CD4-positive, alpha-beta memory T cell (primary cell): ENCODE results near the gene PLPPR1. TPM values are rescaled to one million over a fixed set of nuclear protein-coding genes. Genes with fewer than 3 reads are reported as not detected.

ENCODE experiments used
- CTCF ChIA-PET: fragments of 350-600 bp; sonication (Branson Sonifier 250); formaldehyde crosslinking; loops from one replicate; lab custom pipeline; 2021; ENCODE audit warnings: inconsistent platforms; ENCODE audit not compliant: partially characterized antibody; lab: Charles Lee
- POLR2A ChIA-PET: fragments of 350-600 bp; sonication (Branson Sonifier 250); formaldehyde crosslinking; loops from one replicate; lab custom pipeline; 2021; ENCODE audit not compliant: partially characterized antibody; lab: Charles Lee
- DNase-seq, 5 donors: peaks; one replicate each; pipeline versions ENCODE4 v3.0.0 to v3.0.0-alpha.2; 2020 to 2022; ENCODE audit warnings: mixed read lengths in 1 of 5
- H3K27ac ChIP-seq: one replicate; pipeline ENCODE4 v1.7.0; 2013; ENCODE audit warnings: low read depth, low read length
- H3K27me3 ChIP-seq: 2 replicates; pipeline ENCODE4 v1.7.0; 2013; ENCODE audit warnings: mild to moderate bottlenecking, low read length, moderate library complexity; ENCODE audit not compliant: insufficient read depth
- H3K36me3 ChIP-seq: 2 replicates; pipeline ENCODE4 v1.7.0; 2013; ENCODE audit warnings: mild to moderate bottlenecking, low read length, moderate library complexity; ENCODE audit not compliant: insufficient read depth
- H3K4me1 ChIP-seq: 2 replicates; pipeline ENCODE4 v1.7.0; 2013; ENCODE audit warnings: mild to moderate bottlenecking, low read length, moderate library complexity; ENCODE audit not compliant: insufficient read depth
- H3K4me3 ChIP-seq, 2 donors: one replicate each; pipeline ENCODE4 v1.7.0; 2013; ENCODE audit warnings: low read length in 2 of 2, mild to moderate bottlenecking in 1 of 2
- H3K9me3 ChIP-seq, 2 donors: one replicate each; pipeline ENCODE4 v1.7.0; 2013; ENCODE audit warnings: low read length in 2 of 2, control low read depth in 1 of 2; ENCODE audit not compliant: control insufficient read depth in 1 of 2
- H3K27ac Mint-ChIP-seq, 7 donors: one replicate each; pipeline ENCODE4 v1.8.0; 2020 to 2021; ENCODE audit warnings: mixed read lengths in 7 of 7, mild to moderate bottlenecking in 6 of 7, inconsistent platforms in 3 of 7, moderate library complexity in 3 of 7
- H3K27me3 Mint-ChIP-seq, 2 donors: one replicate each; pipeline ENCODE4 v1.8.0; 2020 to 2021; ENCODE audit warnings: mixed read lengths in 2 of 2
- H3K36me3 Mint-ChIP-seq, 2 donors: one replicate each; pipeline ENCODE4 v1.8.0; 2020 to 2021; ENCODE audit warnings: mixed read lengths in 2 of 2, inconsistent platforms in 1 of 2, mild to moderate bottlenecking in 1 of 2
- H3K4me1 Mint-ChIP-seq, 4 donors: one replicate each; pipeline ENCODE4 v1.8.0; 2020 to 2021; ENCODE audit warnings: mixed read lengths in 4 of 4, mild to moderate bottlenecking in 1 of 4
- H3K4me3 Mint-ChIP-seq, 8 donors: one replicate each; pipeline ENCODE4 v1.8.0; 2020 to 2021; ENCODE audit warnings: mixed read lengths in 8 of 8, mild to moderate bottlenecking in 7 of 8, moderate library complexity in 6 of 8, inconsistent platforms in 3 of 8
- H3K9me3 Mint-ChIP-seq, 8 donors: one replicate each; pipeline ENCODE4 v1.8.0; 2020 to 2021; ENCODE audit warnings: mixed read lengths in 8 of 8, mild to moderate bottlenecking in 5 of 8, inconsistent platforms in 3 of 8, moderate library complexity in 1 of 8
- intact Hi-C: fragments of 100-400 bp; cut with micrococcal nuclease; formaldehyde crosslinking; loops from one replicate; pipeline ENCODE4 v1.15.1; 2023
- polyA plus RNA-seq, 2 donors: library from polyadenylated mRNA; unstranded; fragments of 300-500 nt; fragmentation: Illumina TruSeq; gene quantifications; one replicate each; pipeline ENCODE4 v1.2.3, GENCODE V29; 2021
- total RNA-seq, 2 experiments: library from RNA; stranded (reverse); gene quantifications; one replicate each; pipeline ENCODE4 v1.2.3, GENCODE V29; 2021

PLPPR1 gene
- total and polyA plus RNA-seq, 4 experiments from 2014 or later = not detected

DNA sequence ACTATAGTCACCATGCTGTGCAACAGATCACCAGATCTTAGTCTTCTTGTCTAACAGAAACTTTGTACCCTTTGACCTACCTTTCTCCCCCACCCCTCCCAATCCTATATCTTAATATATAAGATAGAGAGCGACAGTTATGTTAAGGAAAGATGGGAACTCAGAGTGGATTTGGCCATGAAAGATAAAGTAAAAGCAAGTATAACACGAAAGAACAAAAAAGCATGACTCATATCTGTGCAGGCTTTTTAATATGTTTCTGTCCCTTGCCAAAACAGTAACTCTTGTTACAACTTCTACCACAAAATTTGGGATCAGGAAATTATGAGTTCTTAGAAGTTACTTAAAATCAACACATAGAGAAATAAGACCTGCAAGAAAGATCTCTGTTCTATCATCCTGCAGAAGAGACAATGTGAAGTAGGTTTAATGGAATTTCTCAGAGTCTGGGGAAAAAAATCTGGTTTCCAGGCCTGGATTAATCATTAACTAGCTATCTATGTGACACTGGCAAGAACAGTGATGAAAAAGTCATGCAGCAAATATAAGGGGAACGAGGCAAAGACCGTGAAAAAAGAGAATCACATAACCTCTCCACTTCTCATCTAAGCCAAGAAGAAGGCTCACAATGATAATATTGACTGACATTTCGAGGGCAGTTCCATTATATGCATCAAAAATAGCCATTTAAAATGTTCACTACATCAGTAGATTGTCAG, 337.7 kb downstream of the PLPPR1 start:
- peaks cover 0 to 4% of the 10 kb centered on the region in 2 donors for H3K27me3 Mint-ChIP-seq
- CTCF ChIA-PET = no interaction called here

DNA sequence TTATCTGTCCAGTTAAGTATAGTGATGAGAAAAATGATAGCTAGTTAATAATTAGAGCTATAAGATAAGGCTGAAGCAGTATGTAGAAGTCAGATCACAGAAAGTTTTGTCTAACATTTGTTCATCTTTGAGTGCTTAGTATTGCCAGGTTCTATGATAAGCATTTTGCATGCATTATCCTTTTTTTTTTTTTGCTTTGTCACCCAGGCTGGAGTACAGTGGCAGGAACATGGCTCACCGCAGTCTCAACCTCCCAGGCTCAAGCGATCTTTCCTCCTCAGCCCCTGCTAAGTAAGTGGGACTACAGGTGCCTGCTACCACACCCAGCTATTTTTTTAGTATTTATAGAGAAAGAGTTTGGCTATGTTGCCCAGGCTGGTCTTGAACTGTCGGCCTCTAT, 338.8 kb downstream of the PLPPR1 start:
- peaks cover 0 to 2% (median 0%) of the 10 kb centered on the region in 8 donors for H3K9me3 Mint-ChIP-seq
- H3K4me1 Mint-ChIP-seq = no peaks in the 10 kb centered on the region
- H3K4me1 ChIP-seq = no peaks in the 10 kb centered on the region
- H3K27ac Mint-ChIP-seq = no peak overlapping the region
- POLR2A ChIA-PET = no interaction called here
- intact Hi-C loops = no loop called here
- H3K4me3 ChIP-seq = no peak overlapping the region
- no peaks in the 10 kb centered on the region for H3K9me3 ChIP-seq
- DNase-seq = no peak
- H3K27me3 ChIP-seq = no peaks in the 10 kb centered on the region
- H3K27ac ChIP-seq = no peak overlapping the region
- no peaks in the 10 kb centered on the region for H3K36me3 ChIP-seq
- CTCF ChIA-PET = no interaction called here
- H3K36me3 Mint-ChIP-seq = no peaks in the 10 kb centered on the region
- H3K27me3 Mint-ChIP-seq = peaks cover 3 to 5% of the 10 kb centered on the region in 2 donors
- H3K4me3 Mint-ChIP-seq = no peak overlapping the region

More for the DNA sequence above, 337.7 kb downstream of the PLPPR1 start:
- H3K27ac ChIP-seq = no peak overlapping the region
- peaks cover 0 to 2% (median 0%) of the 10 kb centered on the region in 8 donors for H3K9me3 Mint-ChIP-seq
- POLR2A ChIA-PET = no interaction called here
- DNase-seq = no peak
- H3K4me3 ChIP-seq = no peak overlapping the region
- H3K36me3 ChIP-seq = no peaks in the 10 kb centered on the region
- H3K4me1 ChIP-seq = no peaks in the 10 kb centered on the region
- H3K4me3 Mint-ChIP-seq = no peak overlapping the region
- no peaks in the 10 kb centered on the region for H3K9me3 ChIP-seq
- H3K27me3 ChIP-seq = no peaks in the 10 kb centered on the region
- no peaks in the 10 kb centered on the region for H3K4me1 Mint-ChIP-seq
- H3K36me3 Mint-ChIP-seq = no peaks in the 10 kb centered on the region
- H3K27ac Mint-ChIP-seq = no peak overlapping the region
- intact Hi-C loops = no loop called here

DNA sequence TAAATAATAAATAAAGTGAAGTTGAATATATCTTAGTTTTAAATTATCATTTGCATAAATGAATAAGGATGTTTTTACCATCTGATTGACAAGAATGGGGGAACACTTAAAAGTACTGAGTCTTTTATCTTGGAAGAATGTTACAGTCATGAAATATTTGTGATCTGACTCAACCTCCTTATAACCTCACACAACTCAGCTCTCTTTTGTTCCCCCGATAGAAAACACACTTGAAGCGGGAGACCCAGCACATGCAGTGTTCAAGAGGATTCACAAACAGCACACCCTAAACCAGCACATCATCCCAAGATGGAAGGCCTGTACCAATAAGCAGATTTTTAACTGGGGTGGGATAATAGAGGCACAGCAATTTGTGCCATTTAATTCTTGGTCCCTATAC, 340.8 kb downstream of the PLPPR1 start:
- CTCF ChIA-PET = no interaction called here
- Histone ChIP-seq H3K4me1 (no peaks in the 10 kb centered on the region), H3K27ac (no peak overlapping the region), H3K4me3 (no peak overlapping the region), H3K27me3 (no peaks in the 10 kb centered on the region), H3K9me3 (no peaks in the 10 kb centered on the region), H3K36me3 (no peaks in the 10 kb centered on the region)
- DNase-seq = no peak
- Mint-ChIP-seq H3K27ac (no peak overlapping the region), H3K4me1 (no peaks in the 10 kb centered on the region), H3K4me3 (no peak overlapping the region), H3K9me3 (no peaks in the 10 kb centered on the region), H3K27me3 (peaks cover 3% of the 10 kb centered on the region in 2 donors), H3K36me3 (no peaks in the 10 kb centered on the region)
- intact Hi-C loops = no loop called here
- POLR2A ChIA-PET = no interaction called here

DNA sequence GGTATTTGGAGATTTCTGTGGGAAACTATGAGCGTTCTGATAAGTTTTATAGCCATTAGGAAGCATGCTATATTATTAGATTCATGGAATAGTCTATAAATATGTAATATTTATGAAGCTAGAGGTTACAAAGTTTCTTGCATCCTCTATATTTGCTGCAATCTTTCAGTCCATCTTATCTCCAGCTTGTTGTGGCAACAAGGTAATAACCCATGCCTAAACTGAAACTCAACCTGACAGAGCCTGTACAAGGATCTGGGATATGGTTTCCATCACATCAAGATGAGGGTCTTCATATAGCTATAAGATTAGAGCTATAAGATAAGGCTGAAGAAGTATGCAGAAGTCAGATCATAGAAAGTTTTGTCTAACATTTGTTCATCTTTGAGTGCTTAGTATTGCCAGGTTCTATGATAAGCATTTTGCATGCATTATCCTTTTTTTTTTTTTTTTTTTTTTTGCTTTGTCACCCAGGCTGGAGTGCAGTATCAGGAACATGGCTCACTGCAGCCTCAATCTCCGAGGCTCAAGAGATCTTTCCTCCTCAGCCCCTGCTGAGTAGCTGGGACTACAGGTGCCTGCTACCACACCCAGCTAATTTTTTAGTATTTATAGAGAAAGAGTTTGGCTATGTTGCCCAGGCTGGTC, 341.5 kb downstream of the PLPPR1 start:
- ChIA-PET CTCF (interaction anchor here (1.1 kb wide), 1 partner anchor 10 kb away, joined by 3 read pairs; no protein-coding TSS in a partner anchor), POLR2A (no interaction called here)
- H3K4me3 ChIP-seq = no peak overlapping the region
- Mint-ChIP-seq H3K27me3 (peaks cover 3% of the 10 kb centered on the region in 2 donors), H3K9me3 (no peaks in the 10 kb centered on the region), H3K4me1 (no peaks in the 10 kb centered on the region), H3K27ac (no peak overlapping the region), H3K36me3 (no peaks in the 10 kb centered on the region), H3K4me3 (no peak overlapping the region)
- H3K4me1 ChIP-seq = no peaks in the 10 kb centered on the region
- no peaks in the 10 kb centered on the region for H3K27me3 ChIP-seq
- no peak for DNase-seq
- intact Hi-C loops = no loop called here
- no peaks in the 10 kb centered on the region for H3K36me3 ChIP-seq
- no peaks in the 10 kb centered on the region for H3K9me3 ChIP-seq
- H3K27ac ChIP-seq = no peak overlapping the region

DNA sequence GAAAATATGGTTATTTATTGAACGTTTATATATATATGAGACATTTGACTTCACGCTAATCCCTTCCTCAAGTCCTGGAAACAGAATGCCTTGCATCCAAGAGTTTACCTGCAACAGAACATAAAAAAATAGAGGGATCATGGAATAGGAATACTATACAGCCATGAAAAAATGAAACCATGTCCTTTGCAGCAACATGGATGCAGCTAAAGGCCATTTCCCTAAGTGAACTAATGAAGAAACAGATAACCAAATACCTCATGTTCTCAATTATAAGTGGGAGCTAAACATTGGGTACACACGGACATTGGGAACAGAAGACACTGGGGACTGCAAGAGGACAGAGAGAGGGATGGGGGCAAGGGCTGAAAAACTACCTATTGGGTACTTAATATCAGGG, 343.3 kb downstream of the PLPPR1 start:
- Mint-ChIP-seq H3K4me3 (no peak overlapping the region), H3K27ac (no peak overlapping the region), H3K9me3 (peaks cover 0 to 4% (median 0%) of the 10 kb centered on the region in 8 donors), H3K36me3 (peaks cover 0 to 2% of the 10 kb centered on the region in 2 donors), H3K4me1 (no peaks in the 10 kb centered on the region), H3K27me3 (peaks cover 9 to 11% of the 10 kb centered on the region in 2 donors)
- ChIA-PET CTCF (interaction anchor here (1.6 kb wide), 1 partner anchor 16 kb away, joined by 4 read pairs; no protein-coding TSS in a partner anchor), POLR2A (no interaction called here)
- Histone ChIP-seq H3K9me3 (no peaks in the 10 kb centered on the region), H3K4me3 (no peak overlapping the region), H3K4me1 (no peaks in the 10 kb centered on the region), H3K27me3 (no peaks in the 10 kb centered on the region), H3K27ac (no peak overlapping the region), H3K36me3 (no peaks in the 10 kb centered on the region)
- intact Hi-C loops = no loop called here
- no peak for DNase-seq

DNA sequence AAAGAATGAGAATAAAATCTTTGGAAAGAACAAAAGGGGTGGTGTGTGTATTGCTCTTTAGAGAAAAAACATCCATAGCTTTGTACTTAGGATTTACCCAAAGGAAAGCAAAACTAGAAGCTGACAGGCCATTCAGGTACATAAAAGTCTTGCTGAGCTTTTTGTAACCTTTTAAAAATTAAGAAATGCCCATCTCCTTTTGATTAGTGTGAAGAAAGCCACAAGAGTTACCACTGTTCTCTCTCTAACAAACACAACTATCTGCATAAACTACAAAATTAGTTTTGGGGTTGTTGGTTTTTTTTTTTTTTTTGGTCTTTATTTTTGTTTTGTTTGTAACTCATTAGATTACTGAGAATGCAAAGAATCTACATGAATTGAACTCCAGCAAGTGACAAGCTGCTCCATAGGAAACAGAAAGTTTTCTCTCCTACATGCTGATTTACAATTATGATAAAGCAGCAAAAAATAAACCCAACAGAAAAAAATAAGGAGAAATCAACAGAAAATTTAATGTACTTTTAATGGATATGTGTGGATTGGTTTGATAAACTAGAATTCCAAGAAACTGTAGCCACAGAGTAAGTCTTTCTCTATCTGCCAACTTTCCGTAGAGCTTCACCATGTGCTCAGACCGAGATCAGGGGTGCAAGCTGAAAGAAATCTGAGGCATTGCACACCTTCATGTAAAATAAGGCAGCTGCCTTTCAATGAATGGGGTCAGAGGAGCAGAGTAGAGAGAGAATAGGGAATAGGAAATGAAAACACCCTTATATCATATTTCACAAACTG, 344.0 kb downstream of the PLPPR1 start:
- Mint-ChIP-seq H3K4me1 (no peaks in the 10 kb centered on the region), H3K27me3 (peaks cover 9 to 11% of the 10 kb centered on the region in 2 donors), H3K9me3 (peaks cover 0 to 8% (median under 1%) of the 10 kb centered on the region in 8 donors), H3K27ac (no peak overlapping the region), H3K4me3 (no peak overlapping the region), H3K36me3 (peaks cover 0 to 2% of the 10 kb centered on the region in 2 donors)
- Histone ChIP-seq H3K27ac (no peak overlapping the region), H3K4me3 (no peak overlapping the region), H3K36me3 (no peaks in the 10 kb centered on the region), H3K4me1 (no peaks in the 10 kb centered on the region), H3K9me3 (no peaks in the 10 kb centered on the region), H3K27me3 (no peaks in the 10 kb centered on the region)
- POLR2A ChIA-PET = no interaction called here
- intact Hi-C loops = no loop called here
- CTCF ChIA-PET = interaction anchor here (1.6 kb wide), 1 partner anchor 15 kb away, joined by 4 read pairs; no protein-coding TSS in a partner anchor
- DNase-seq = no peak
